ENCODE data around the gene ATCAY. TPM values are rescaled to one million over a fixed set of nuclear protein-coding genes. Genes with fewer than 3 reads are reported as not detected.

ATCAY gene
- total RNA-seq, 4 donors from 2014 or later, result not detected

GRCh38 chr19:3839941-3840340, 40.5 kb upstream of the ATCAY start:
- Histone ChIP-seq H3K27ac (no peak overlapping the region), H3K4me1 (no peaks in the 10 kb centered on the region), H3K27me3 (peaks cover 11% of the 10 kb centered on the region), H3K4me3 (no peak overlapping the region), H3K9me3 (no peaks in the 10 kb centered on the region), H3K36me3 (no peaks in the 10 kb centered on the region)
- 71% methylated on average over 13 of the region's 13 CpGs for WGBS
- TF ChIP-seq POLR2AphosphoS5 (IDR thresholded peaks at IDR 0.05) (no peak), POLR2A (IDR thresholded peaks at IDR 0.05) (no peak), EP300 (IDR thresholded peaks at IDR 0.05) (no peak)
- TF ChIP-seq, protein P1, sequence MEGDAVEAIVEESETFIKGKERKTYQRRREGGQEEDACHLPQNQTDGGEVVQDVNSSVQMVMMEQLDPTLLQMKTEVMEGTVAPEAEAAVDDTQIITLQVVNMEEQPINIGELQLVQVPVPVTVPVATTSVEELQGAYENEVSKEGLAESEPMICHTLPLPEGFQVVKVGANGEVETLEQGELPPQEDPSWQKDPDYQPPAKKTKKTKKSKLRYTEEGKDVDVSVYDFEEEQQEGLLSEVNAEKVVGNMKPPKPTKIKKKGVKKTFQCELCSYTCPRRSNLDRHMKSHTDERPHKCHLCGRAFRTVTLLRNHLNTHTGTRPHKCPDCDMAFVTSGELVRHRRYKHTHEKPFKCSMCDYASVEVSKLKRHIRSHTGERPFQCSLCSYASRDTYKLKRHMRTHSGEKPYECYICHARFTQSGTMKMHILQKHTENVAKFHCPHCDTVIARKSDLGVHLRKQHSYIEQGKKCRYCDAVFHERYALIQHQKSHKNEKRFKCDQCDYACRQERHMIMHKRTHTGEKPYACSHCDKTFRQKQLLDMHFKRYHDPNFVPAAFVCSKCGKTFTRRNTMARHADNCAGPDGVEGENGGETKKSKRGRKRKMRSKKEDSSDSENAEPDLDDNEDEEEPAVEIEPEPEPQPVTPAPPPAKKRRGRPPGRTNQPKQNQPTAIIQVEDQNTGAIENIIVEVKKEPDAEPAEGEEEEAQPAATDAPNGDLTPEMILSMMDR (IDR thresholded peaks at IDR 0.05), result no peak
- no peak for DNase-seq (ENCODE audit: low spot score in 2 of 2)

GRCh38 chr19:3840804-3841203, 39.7 kb upstream of the ATCAY start:
- WGBS, result 91% methylated on average over 9 of the region's 10 CpGs
- no peaks in the 10 kb centered on the region for H3K4me1 ChIP-seq

GRCh38 chr19:3842948-3843347, 37.5 kb upstream of the ATCAY start:
- no peak for DNase-seq (ENCODE audit: low spot score in 2 of 2)
- TF ChIP-seq POLR2AphosphoS5 (IDR thresholded peaks at IDR 0.05), result no peak
- TF ChIP-seq POLR2A (IDR thresholded peaks at IDR 0.05), result no peak
- no peak for TF ChIP-seq EP300 (IDR thresholded peaks at IDR 0.05)
- TF ChIP-seq, protein P1 (IDR thresholded peaks at IDR 0.05), result no peak
- no peak overlapping the region for H3K4me3 ChIP-seq
- no peak overlapping the region for H3K27ac ChIP-seq
- 86% methylated on average over 11 of the region's 11 CpGs for WGBS
- no peaks in the 10 kb centered on the region for H3K4me1 ChIP-seq
- no peaks in the 10 kb centered on the region for H3K36me3 ChIP-seq
- H3K27me3 ChIP-seq, result peaks cover 11% of the 10 kb centered on the region
- no peaks in the 10 kb centered on the region for H3K9me3 ChIP-seq

More at GRCh38 chr19:3840804-3841203, 39.7 kb upstream of the ATCAY start:
- no peak for DNase-seq (ENCODE audit: low spot score in 2 of 2)
- TF ChIP-seq POLR2AphosphoS5 (IDR thresholded peaks at IDR 0.05) (no peak), EP300 (IDR thresholded peaks at IDR 0.05) (no peak), POLR2A (IDR thresholded peaks at IDR 0.05) (no peak)
- TF ChIP-seq, protein P1 (IDR thresholded peaks at IDR 0.05), result no peak
- peaks cover 11% of the 10 kb centered on the region for H3K27me3 ChIP-seq
- H3K27ac ChIP-seq, result no peak overlapping the region
- H3K9me3 ChIP-seq, result no peaks in the 10 kb centered on the region
- H3K36me3 ChIP-seq, result no peaks in the 10 kb centered on the region
- H3K4me3 ChIP-seq, result no peak overlapping the region

GRCh38 chr19:3844596-3844995, 35.9 kb upstream of the ATCAY start:
- Histone ChIP-seq H3K9me3 (no peaks in the 10 kb centered on the region), H3K27me3 (peaks cover 4% of the 10 kb centered on the region), H3K4me3 (no peak overlapping the region), H3K4me1 (no peaks in the 10 kb centered on the region), H3K27ac (no peak overlapping the region), H3K36me3 (no peaks in the 10 kb centered on the region)
- no peak for DNase-seq (ENCODE audit: low spot score in 2 of 2)
- WGBS, result 41% methylated on average over 5 of the region's 5 CpGs
- TF ChIP-seq, protein P1 (IDR thresholded peaks at IDR 0.05), result no peak
- TF ChIP-seq POLR2A (IDR thresholded peaks at IDR 0.05) (no peak), EP300 (IDR thresholded peaks at IDR 0.05) (no peak), POLR2AphosphoS5 (IDR thresholded peaks at IDR 0.05) (no peak)

DNA sequence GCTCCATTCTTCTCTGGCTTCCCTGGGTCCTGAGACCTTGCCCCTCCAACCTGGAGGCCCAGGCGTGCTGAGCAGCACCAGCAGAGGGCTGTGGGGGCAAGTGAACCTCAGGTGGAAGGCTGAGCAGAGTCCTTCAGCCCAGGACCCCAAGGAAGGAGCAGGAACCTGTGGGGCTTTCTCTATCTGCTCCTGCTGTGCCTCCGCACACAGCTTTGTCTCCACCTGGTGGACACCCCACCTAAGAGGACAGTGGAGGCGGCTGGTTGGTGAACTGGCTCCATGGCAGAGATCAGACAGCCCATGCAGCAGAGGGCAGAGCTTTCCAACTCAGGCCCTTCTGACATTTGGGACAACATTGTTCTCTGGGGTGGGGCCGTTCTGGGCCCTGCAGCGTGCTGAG, 31.4 kb upstream of the ATCAY start:
- 38% methylated on average over 1 of the region's 5 CpGs for WGBS
- Histone ChIP-seq H3K4me1 (no peaks in the 10 kb centered on the region), H3K9me3 (no peaks in the 10 kb centered on the region), H3K27me3 (no peaks in the 10 kb centered on the region), H3K4me3 (no peak overlapping the region), H3K27ac (no peak overlapping the region), H3K36me3 (no peaks in the 10 kb centered on the region)
- TF ChIP-seq POLR2A (IDR thresholded peaks at IDR 0.05) (no peak), EP300 (IDR thresholded peaks at IDR 0.05) (no peak), POLR2AphosphoS5 (IDR thresholded peaks at IDR 0.05) (no peak)
- TF ChIP-seq, protein P1 (IDR thresholded peaks at IDR 0.05), result no peak
- DNase-seq (ENCODE audit: low spot score in 2 of 2), result no peak

All from suprapubic skin (tissue), 4 donors.